GM12892 (cell line): ENCODE measurements around the gene VPS29.
"Not testable (repeated sequence)": the region's sequence is repeated elsewhere in the genome, so short reads cannot be mapped to it uniquely, and the experiment has no call there.

Experiments used
- POLR2A ChIP-seq: IDR thresholded peaks from 2 replicates; pipeline ENCODE4 v1.6.1; 2011; ENCODE audit warnings: low read depth, low read length, control low read depth
- POLR2AphosphoS5 ChIP-seq: IDR thresholded peaks from 2 replicates; pipeline ENCODE4 v1.6.1; 2011; ENCODE audit warnings: low read depth, low read length, control low read depth
- TAF1 ChIP-seq: IDR thresholded peaks from 2 replicates; pipeline ENCODE4 v1.6.1; 2011; ENCODE audit warnings: low read depth, mild to moderate bottlenecking, control low read depth, low read length, borderline replicate concordance

- not testable (repeated sequence) for TF ChIP-seq TAF1, POLR2A, POLR2AphosphoS5
These were observed 16.1 kb upstream of the VPS29 start for GRCh38 chr12:110518014-110518413.
